OCI-LY7 (cell line): ENCODE data around the gene CDKAL1. TPM values are rescaled to one million over a fixed set of nuclear protein-coding genes. Genes with fewer than 3 reads are reported as not detected.

Experiments used
- BruUV-seq: library from RNA; stranded (reverse); fragments of 400-500 nt; replicated peaks from 2 replicates; lab custom pipeline; 2021; lab: Mats Ljungman, UMichigan
- CTCF ChIA-PET: fragments of 300-600 bp; sonication (Branson Sonifier 250); formaldehyde crosslinking; loops from one replicate; lab custom pipeline; 2022; ENCODE audit warnings: antibody characterized with exemption; ENCODE audit not compliant: unreplicated experiment; lab: Charles Lee
- POLR2A ChIA-PET: fragments of 300-600 bp; sonication (Branson Sonifier 250); formaldehyde crosslinking; loops from one replicate; lab custom pipeline; 2022; ENCODE audit warnings: antibody characterized with exemption; lab: Charles Lee
- DNase-seq: peaks from one replicate; pipeline ENCODE4 v3.0.0-alpha.2; 2015; ENCODE audit warnings: low spot score
- H2AFZ ChIP-seq: fragments of 200-600 bp; sonication (generic), shearing (Covaris generic); 2 replicates; pipeline ENCODE4 v1.6.1; 2014; ENCODE audit warnings: mild to moderate bottlenecking, antibody characterized with exemption, low read length, moderate library complexity
- H3K27ac ChIP-seq: fragments of 200-600 bp; sonication (generic); 2 replicates; pipeline ENCODE4 v1.5.1; 2014; ENCODE audit warnings: mixed run types, low read depth, mild to moderate bottlenecking, moderate library complexity, low read length, inconsistent platforms; ENCODE audit not compliant: poor library complexity, severe bottlenecking
- H3K36me3 ChIP-seq: fragments of 200-600 bp; sonication (generic); 2 replicates; pipeline ENCODE4 v1.6.1; 2014; ENCODE audit warnings: mild to moderate bottlenecking, antibody characterized with exemption, low read length, moderate library complexity, mixed read lengths; ENCODE audit not compliant: insufficient read depth
- H3K4me1 ChIP-seq: fragments of 200-600 bp; sonication (generic); 2 replicates; pipeline ENCODE4 v1.5.1; 2014; ENCODE audit warnings: mild to moderate bottlenecking, low read length; ENCODE audit not compliant: insufficient read depth, poor library complexity, severe bottlenecking
- H3K4me2 ChIP-seq: fragments of 200-600 bp; sonication (generic); 2 replicates; pipeline ENCODE4 v1.6.1; 2014; ENCODE audit warnings: mild to moderate bottlenecking, low read length
- H3K4me3 ChIP-seq: fragments of 200-600 bp; sonication (generic); 2 replicates; pipeline ENCODE4 v1.5.1; 2014; ENCODE audit warnings: mild to moderate bottlenecking, low read depth, low read length; ENCODE audit not compliant: poor library complexity, severe bottlenecking
- H3K79me2 ChIP-seq: fragments of 200-600 bp; sonication (generic); 2 replicates; pipeline ENCODE4 v1.6.1; 2016; ENCODE audit warnings: low read depth, mild to moderate bottlenecking, low read length, moderate library complexity, mixed read lengths; ENCODE audit not compliant: insufficient read depth
- H3K9me2 ChIP-seq: fragments of 200-600 bp; sonication (generic); 2 replicates; pipeline ENCODE4 v1.6.1; 2016; ENCODE audit warnings: mild to moderate bottlenecking, low read length, mixed read lengths; ENCODE audit not compliant: insufficient read depth
- H3K9me3 ChIP-seq: fragments of 200-600 bp; sonication (generic); 2 replicates; pipeline ENCODE4 v1.6.1; 2014; ENCODE audit warnings: mild to moderate bottlenecking, mixed run types, low read length, mixed read lengths
- H4K20me1 ChIP-seq: fragments of 200-600 bp; sonication (generic); 2 replicates; pipeline ENCODE4 v1.6.1; 2014; ENCODE audit warnings: mild to moderate bottlenecking, antibody characterized with exemption, low read length, moderate library complexity, mixed read lengths; ENCODE audit not compliant: insufficient read depth
- EZH2phosphoT487 ChIP-seq: fragments of 200-600 bp; sonication (generic); IDR thresholded peaks from 2 replicates; pipeline ENCODE4 v1.6.1; 2018; ENCODE audit warnings: low read depth, borderline replicate concordance, mild to moderate bottlenecking, mixed run types, antibody characterized with exemption, low read length, moderate library complexity, mixed read lengths
- intact Hi-C: fragments of 100-400 bp; cut with micrococcal nuclease; formaldehyde crosslinking; loops from one replicate; pipeline ENCODE4 v1.10.0; 2022; ENCODE audit not compliant: unreplicated experiment
- total RNA-seq, 2 experiments: library from RNA; depleted of rRNA in 1 of 2; stranded (reverse); fragments of >200 nt in 1 of 2; shearing (Covaris generic) in 1 of 2; gene quantifications; 2 replicates each; pipeline ENCODE4 v1.2.3, GENCODE V29; 2014 to 2022
- TF ChIP-seq, protein P1 (sequence below): fragments of 200-600 bp; sonication (generic); conservative IDR thresholded peaks from 2 replicates; pipeline ENCODE4 v1.5.1; 2014; ENCODE audit warnings: mild to moderate bottlenecking, antibody characterized with exemption, low read length, moderate library complexity, mixed read lengths

CDKAL1 gene
- total RNA-seq, 2 experiments from 2014 or later, result 19.9 to 21.1 TPM

DNA sequence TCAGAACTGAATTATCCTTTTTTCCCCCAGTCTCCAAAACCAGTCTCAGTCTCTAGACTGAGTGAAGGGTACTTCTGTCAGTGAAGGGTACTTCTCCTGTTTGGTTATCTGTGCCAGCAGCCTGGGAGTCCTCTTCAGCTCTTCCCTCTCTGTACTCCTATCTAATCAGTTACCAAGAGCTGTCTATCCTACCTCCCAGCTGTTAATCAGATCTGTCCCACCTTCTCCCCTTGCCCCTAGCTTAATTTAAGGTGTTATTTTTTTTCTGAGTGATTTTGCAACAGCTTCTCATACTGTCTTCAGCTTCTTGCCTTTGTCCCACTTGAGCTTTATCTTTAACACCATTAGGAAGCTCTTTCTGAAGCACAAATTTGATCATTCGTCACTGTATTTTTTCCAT, 567.4 kb downstream of the CDKAL1 start:
- Histone ChIP-seq H3K36me3 (no peaks in the 10 kb centered on the region), H3K4me1 (peaks cover 11% of the 10 kb centered on the region), H3K27ac (no peak overlapping the region), H3K4me3 (no peak overlapping the region), H3K79me2 (no peaks in the 10 kb centered on the region), H3K9me2 (no peaks in the 10 kb centered on the region), H2AFZ (no peak overlapping the region), H3K9me3 (no peaks in the 10 kb centered on the region), H4K20me1 (no peaks in the 10 kb centered on the region), H3K4me2 (no peak overlapping the region)
- no peak for DNase-seq
- ChIA-PET CTCF (no interaction called here), POLR2A (interaction anchor here (0.7 to 1.0 kb wide), 2 partner anchors 528 to 557 kb away, joined by 3 read pairs; no protein-coding TSS in a partner anchor)
- TF ChIP-seq EZH2phosphoT487, result no peak
- TF ChIP-seq, protein P1, sequence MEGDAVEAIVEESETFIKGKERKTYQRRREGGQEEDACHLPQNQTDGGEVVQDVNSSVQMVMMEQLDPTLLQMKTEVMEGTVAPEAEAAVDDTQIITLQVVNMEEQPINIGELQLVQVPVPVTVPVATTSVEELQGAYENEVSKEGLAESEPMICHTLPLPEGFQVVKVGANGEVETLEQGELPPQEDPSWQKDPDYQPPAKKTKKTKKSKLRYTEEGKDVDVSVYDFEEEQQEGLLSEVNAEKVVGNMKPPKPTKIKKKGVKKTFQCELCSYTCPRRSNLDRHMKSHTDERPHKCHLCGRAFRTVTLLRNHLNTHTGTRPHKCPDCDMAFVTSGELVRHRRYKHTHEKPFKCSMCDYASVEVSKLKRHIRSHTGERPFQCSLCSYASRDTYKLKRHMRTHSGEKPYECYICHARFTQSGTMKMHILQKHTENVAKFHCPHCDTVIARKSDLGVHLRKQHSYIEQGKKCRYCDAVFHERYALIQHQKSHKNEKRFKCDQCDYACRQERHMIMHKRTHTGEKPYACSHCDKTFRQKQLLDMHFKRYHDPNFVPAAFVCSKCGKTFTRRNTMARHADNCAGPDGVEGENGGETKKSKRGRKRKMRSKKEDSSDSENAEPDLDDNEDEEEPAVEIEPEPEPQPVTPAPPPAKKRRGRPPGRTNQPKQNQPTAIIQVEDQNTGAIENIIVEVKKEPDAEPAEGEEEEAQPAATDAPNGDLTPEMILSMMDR, result no peak
- intact Hi-C loops, result no loop called here
- BruUV-seq, result no TSS peak

DNA sequence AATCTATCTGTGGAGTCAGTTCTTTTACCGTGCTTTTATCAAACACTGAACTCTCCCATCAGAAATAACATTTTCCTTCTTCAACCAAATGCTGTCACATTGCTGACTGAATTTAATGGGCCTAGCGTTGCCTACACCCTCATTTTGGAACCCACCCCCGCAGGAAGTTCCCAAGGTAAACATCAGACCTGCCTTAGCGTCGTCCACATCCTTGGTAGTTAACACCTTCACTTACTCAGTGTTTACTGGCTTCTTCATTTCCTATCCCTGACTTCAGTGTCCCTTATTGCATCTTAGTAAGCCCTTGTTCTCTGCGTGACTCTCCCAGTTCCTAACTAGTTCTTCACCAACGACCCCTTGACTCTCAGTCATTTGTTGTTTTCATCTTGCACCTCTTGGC, 567.9 kb downstream of the CDKAL1 start:
- Histone ChIP-seq H3K9me3 (no peaks in the 10 kb centered on the region), H3K4me2 (no peak overlapping the region), H3K4me3 (no peak overlapping the region), H3K9me2 (no peaks in the 10 kb centered on the region), H3K79me2 (no peaks in the 10 kb centered on the region), H4K20me1 (no peaks in the 10 kb centered on the region), H3K36me3 (no peaks in the 10 kb centered on the region), H3K27ac (no peak overlapping the region), H3K4me1 (peaks cover 11% of the 10 kb centered on the region), H2AFZ (no peak overlapping the region)
- TF ChIP-seq EZH2phosphoT487, result no peak
- TF ChIP-seq, protein P1, result no peak
- ChIA-PET CTCF (no interaction called here), POLR2A (interaction anchor here (1.0 kb wide), 1 partner anchor 528 kb away, joined by 3 read pairs; no protein-coding TSS in a partner anchor)
- no peak for DNase-seq
- no TSS peak for BruUV-seq
- intact Hi-C loops, result no loop called here

DNA sequence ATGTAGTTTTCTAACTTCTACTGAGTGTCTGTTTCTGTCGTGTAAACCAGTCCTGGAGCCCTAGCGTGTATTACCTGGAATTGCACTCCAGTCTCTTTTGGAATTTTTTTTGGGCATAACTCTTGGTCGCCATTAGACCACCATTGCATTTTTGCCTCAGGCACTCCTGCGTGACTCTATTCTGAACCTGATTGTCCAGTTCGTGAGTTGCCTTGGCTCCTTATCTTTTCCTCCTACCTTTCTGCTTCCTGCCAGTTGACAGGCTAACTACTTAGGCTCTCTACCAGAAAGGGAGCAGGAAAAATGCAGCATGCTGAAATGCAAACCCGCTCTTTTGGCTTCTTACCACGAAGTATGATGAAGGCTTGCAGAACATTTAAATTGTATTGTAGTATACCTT, 568.4 kb downstream of the CDKAL1 start:
- H3K9me2 ChIP-seq, result no peaks in the 10 kb centered on the region
- no peak overlapping the region for H3K4me3 ChIP-seq
- H3K4me2 ChIP-seq, result no peak overlapping the region
- BruUV-seq, result no TSS peak
- H2AFZ ChIP-seq, result no peak overlapping the region
- no peak for DNase-seq
- ChIA-PET CTCF (no interaction called here), POLR2A (no interaction called here)
- H3K9me3 ChIP-seq, result no peaks in the 10 kb centered on the region
- peaks cover 11% of the 10 kb centered on the region for H3K4me1 ChIP-seq
- no peaks in the 10 kb centered on the region for H4K20me1 ChIP-seq
- intact Hi-C loops, result no loop called here
- no peaks in the 10 kb centered on the region for H3K36me3 ChIP-seq
- TF ChIP-seq, protein P1, result no peak
- TF ChIP-seq EZH2phosphoT487, result no peak
- H3K27ac ChIP-seq, result no peak overlapping the region
- no peaks in the 10 kb centered on the region for H3K79me2 ChIP-seq
